Mucosa of descending colon (tissue), 3 donors: ENCODE measurements around the gene SRSF6. TPM values are rescaled to one million over a fixed set of nuclear protein-coding genes. Genes with fewer than 3 reads are reported as not detected.

ENCODE experiments used
- ATAC-seq: fragments of 200-7000 bp; cut with Tn5 transposase; one replicate; pipeline ENCODE4 v1.9.1; 2020; ENCODE audit warnings: mild to moderate bottlenecking, moderate library complexity
- DNase-seq, 3 donors: peaks; one replicate each; pipeline ENCODE4 v3.0.0-alpha.2; 2020
- H3K36me3 ChIP-seq: fragments of 200-600 bp; one replicate; pipeline ENCODE4 v1.8.0; 2021; ENCODE audit warnings: low read depth, mild to moderate bottlenecking
- H3K4me1 ChIP-seq: fragments of 200-600 bp; one replicate; pipeline ENCODE4 v1.8.0; 2021; ENCODE audit warnings: low read depth, mild to moderate bottlenecking
- H3K4me3 ChIP-seq: fragments of 200-600 bp; one replicate; pipeline ENCODE4 v1.8.0; 2021; ENCODE audit warnings: mild to moderate bottlenecking
- H3K9me3 ChIP-seq: fragments of 200-600 bp; one replicate; pipeline ENCODE4 v1.8.0; 2021; ENCODE audit warnings: mild to moderate bottlenecking
- CTCF ChIP-seq: fragments of 200-600 bp; IDR thresholded peaks from one replicate; pipeline ENCODE4 v1.8.0; 2022; ENCODE audit warnings: antibody characterized with exemption, mild to moderate bottlenecking
- intact Hi-C, 2 donors: fragments of 100-400 bp; cut with DNase I in 1 of 2; cut with micrococcal nuclease in 1 of 2; formaldehyde crosslinking; loops; one replicate each; pipeline versions ENCODE4 v1.11.0 to v1.11.1; 2022; cut with DNase I, micrococcal nuclease
- total RNA-seq, 3 donors: library from RNA; stranded (reverse); fragmentation: NEBNext Ultra II Directional in 2 of 3; extraction: Animal tissue kit (Norgen Biotek cat#: 25700) in 2 of 3; gene quantifications; one replicate each; pipeline versions ENCODE4 v1.2.1 to v1.2.4, GENCODE V29; 2021 to 2023
- donor health status: DM: no; HTN: no; CAD: no; lungs with moderate emphysema.
- donor health status: DM: no; HTN: no; CAD: no.
- donor health status: DM: no; HTN: yes; CAD: no.

SRSF6 gene
- total RNA-seq, 3 donors from 2014 or later = 106 to 145 (median 108) TPM

GRCh38 chr20:43507150-43508080 is 49.7 kb downstream of the SRSF6 start, which contains the start of gene L3MBTL1:
L3MBTL1 (plus strand) TSS chr20:43507697; CDS start chr20:43513504, 5,807 bp downstream.
- Histone ChIP-seq H3K9me3 (no peaks in the 10 kb centered on the region), H3K4me3 (no peak within 1 kb of the TSS), H3K36me3 (no peaks in the 10 kb centered on the region), H3K4me1 (no peaks in the 10 kb centered on the region)
- DNase-seq (peak; percentile 59 to 71 (median 61)), ATAC-seq (peak; percentile 94)
- intact Hi-C loops = no loop called here
- TF ChIP-seq CTCF = no peak

GRCh38 chr20:43508106-43508505 is 50.4 kb downstream of the SRSF6 start:
- H3K4me1 ChIP-seq = no peaks in the 10 kb centered on the region
- ATAC-seq (peak; percentile 35), DNase-seq (peak in 2 of 3 donors; percentile 7 to 43)
- H3K9me3 ChIP-seq = no peaks in the 10 kb centered on the region
- intact Hi-C loops = no loop called here
- H3K36me3 ChIP-seq = no peaks in the 10 kb centered on the region
- no peak overlapping the region for H3K4me3 ChIP-seq
- no peak for TF ChIP-seq CTCF

- DNase-seq (peak in 1 of 3 donors; percentile 6), ATAC-seq (no peak)
- Histone ChIP-seq H3K9me3 (no peaks in the 10 kb centered on the region), H3K4me1 (peaks cover 2% of the 10 kb centered on the region), H3K4me3 (no peak overlapping the region), H3K36me3 (no peaks in the 10 kb centered on the region)
- intact Hi-C loops = no loop called here
- no peak for TF ChIP-seq CTCF
These were observed 50.9 kb downstream of the SRSF6 start for GRCh38 chr20:43508604-43509040.

GRCh38 chr20:43511879-43512278 is 54.2 kb downstream of the SRSF6 start:
- ATAC-seq (no peak), DNase-seq (no peak)
- intact Hi-C loops = no loop called here
- no peaks in the 10 kb centered on the region for H3K9me3 ChIP-seq
- TF ChIP-seq CTCF = no peak
- H3K36me3 ChIP-seq = no peaks in the 10 kb centered on the region
- H3K4me1 ChIP-seq = peaks cover 2% of the 10 kb centered on the region
- no peak overlapping the region for H3K4me3 ChIP-seq

- no peak for TF ChIP-seq CTCF
- peaks cover 2% of the 10 kb centered on the region for H3K4me1 ChIP-seq
- DNase-seq = peak in 1 of 3 donors; percentile 31
- ATAC-seq = peak; percentile 4
- H3K9me3 ChIP-seq = no peaks in the 10 kb centered on the region
- H3K36me3 ChIP-seq = no peaks in the 10 kb centered on the region
- H3K4me3 ChIP-seq = no peak overlapping the region
- intact Hi-C loops = no loop called here
These were observed 55.8 kb downstream of the SRSF6 start for GRCh38 chr20:43513372-43513930.

Other genes with a start within 250 kb of the SRSF6 start
- 10 to 100 TPM in 2 of 3 donors, 1 to 10 TPM in 1; 6.4 to 13.1 (median 10.7) TPM for gene L3MBTL1, start 49.8 kb downstream of the SRSF6 start, total RNA-seq
- 100 to 1,000 TPM in 2 of 3 donors, 10 to 100 TPM in 1; 60.4 to 207 (median 125) TPM for gene SGK2, start 101.1 kb downstream of the SRSF6 start, total RNA-seq
- 10 to 100 TPM; 19.5 to 24.1 (median 22.8) TPM for gene IFT52, start 133.0 kb downstream of the SRSF6 start, total RNA-seq
- gene MYBL2, start 209.2 kb downstream of the SRSF6 start, total RNA-seq = 10 to 100 TPM in 1 of 3 donors, 1 to 10 TPM in 2; 1.9 to 19.5 (median 5.1) TPM